GM19193 (cell line): ENCODE data around the gene BMPER.

Source experiments
- POLR2A ChIP-seq: IDR thresholded peaks from 4 replicates; pipeline ENCODE4 v1.6.1; 2011; ENCODE audit not compliant: insufficient read depth, insufficient read length; ENCODE audit errors: extremely low read depth

The BMPER gene

GRCh38 chr7:33932832-33933468 lies 27.6 kb downstream of the BMPER start:
- TF ChIP-seq POLR2A = no peak

GRCh38 chr7:33933611-33934281 lies 28.4 kb downstream of the BMPER start:
- TF ChIP-seq POLR2A = no peak

GRCh38 chr7:33934391-33934790 lies 29.1 kb downstream of the BMPER start:
- TF ChIP-seq POLR2A = no peak

- no peak for TF ChIP-seq POLR2A
Measured at GRCh38 chr7:33936503-33936902, 31.2 kb downstream of the BMPER start.

- no peak for TF ChIP-seq POLR2A
Measured at GRCh38 chr7:33937871-33938270, 32.5 kb downstream of the BMPER start.

GRCh38 chr7:33939121-33939520 lies 33.8 kb downstream of the BMPER start:
- no peak for TF ChIP-seq POLR2A

- TF ChIP-seq POLR2A = no peak
Measured at GRCh38 chr7:33940503-33940902, 35.2 kb downstream of the BMPER start.

GRCh38 chr7:33941418-33941817 lies 36.1 kb downstream of the BMPER start:
- TF ChIP-seq POLR2A = no peak

- no peak for TF ChIP-seq POLR2A
Measured at GRCh38 chr7:33946094-33946699, 40.9 kb downstream of the BMPER start.

- TF ChIP-seq POLR2A = no peak
Measured at GRCh38 chr7:33950047-33950714, 44.8 kb downstream of the BMPER start.

GRCh38 chr7:33952824-33953223 lies 47.5 kb downstream of the BMPER start:
- TF ChIP-seq POLR2A = no peak

- TF ChIP-seq POLR2A = no peak
Measured at GRCh38 chr7:33958104-33958503, 52.8 kb downstream of the BMPER start.

- no peak for TF ChIP-seq POLR2A
Measured at GRCh38 chr7:33959676-33960075, 54.3 kb downstream of the BMPER start.

GRCh38 chr7:33961948-33962347 lies 56.6 kb downstream of the BMPER start:
- TF ChIP-seq POLR2A = no peak

- TF ChIP-seq POLR2A = no peak
Measured at GRCh38 chr7:33964417-33965182, 59.3 kb downstream of the BMPER start.
